Astrocyte (in vitro differentiated cells and primary cell): ENCODE results near the gene COBL. TPM values are rescaled to one million over a fixed set of nuclear protein-coding genes. Genes with fewer than 3 reads are reported as not detected.

Experiments used
- DNase-seq: peaks from one replicate; pipeline ENCODE4 v3.0.0-alpha.2; 2010; ENCODE audit warnings: low read depth
- FAIRE-seq: peaks from 2 replicates; lab custom pipeline; 2011; peaks lifted over from hg19 to GRCh38; lab: Jason Lieb, UNC
- H2AFZ ChIP-seq: 2 replicates; pipeline ENCODE4 v1.6.0; 2012; ENCODE audit warnings: low read depth, low read length, inconsistent platforms
- H3K27ac ChIP-seq: 2 replicates; pipeline ENCODE4 v1.5.1; 2011; ENCODE audit warnings: low read depth, low read length, inconsistent platforms
- H3K27me3 ChIP-seq: 2 replicates; pipeline ENCODE4 v1.6.0; 2011; ENCODE audit warnings: low read length, inconsistent platforms; ENCODE audit not compliant: insufficient read depth
- H3K36me3 ChIP-seq: 2 replicates; pipeline ENCODE4 v1.5.1; 2011; ENCODE audit warnings: low read length, inconsistent platforms; ENCODE audit not compliant: insufficient read depth
- H3K4me1 ChIP-seq: 2 replicates; pipeline ENCODE4 v1.5.1; 2011; ENCODE audit warnings: low read length, inconsistent platforms; ENCODE audit not compliant: insufficient read depth
- H3K4me2 ChIP-seq: 2 replicates; pipeline ENCODE4 v1.6.0; 2012; ENCODE audit warnings: low read length, inconsistent platforms
- H3K4me3 ChIP-seq: 2 replicates; pipeline ENCODE4 v1.5.1; 2011; ENCODE audit warnings: low read depth, mild to moderate bottlenecking, low read length, inconsistent platforms; ENCODE audit not compliant: insufficient read depth
- H3K79me2 ChIP-seq: 2 replicates; pipeline ENCODE4 v1.6.0; 2012; ENCODE audit warnings: mild to moderate bottlenecking, low read length, inconsistent platforms; ENCODE audit not compliant: insufficient read depth
- H3K9ac ChIP-seq: 2 replicates; pipeline ENCODE4 v1.6.0; 2012; ENCODE audit warnings: mild to moderate bottlenecking, low read length, inconsistent platforms
- H3K9me3 ChIP-seq: 2 replicates; pipeline ENCODE4 v1.5.1; 2012; ENCODE audit warnings: low read depth, mild to moderate bottlenecking, low read length, inconsistent platforms; ENCODE audit not compliant: insufficient read depth
- H4K20me1 ChIP-seq: 2 replicates; pipeline ENCODE4 v1.6.0; 2012; ENCODE audit warnings: low read length, inconsistent platforms; ENCODE audit not compliant: insufficient read depth
- H3K27ac Mint-ChIP-seq: one replicate; pipeline ENCODE4 v1.8.0; 2021; ENCODE audit warnings: mild to moderate bottlenecking, mixed read lengths; ENCODE audit not compliant: unreplicated experiment
- H3K27me3 Mint-ChIP-seq: one replicate; pipeline ENCODE4 v1.8.0; 2021; ENCODE audit warnings: low read depth, mixed read lengths; ENCODE audit not compliant: unreplicated experiment
- H3K36me3 Mint-ChIP-seq: one replicate; pipeline ENCODE4 v1.8.0; 2021; ENCODE audit warnings: low read depth, mixed read lengths; ENCODE audit not compliant: unreplicated experiment
- H3K4me1 Mint-ChIP-seq: one replicate; pipeline ENCODE4 v1.8.0; 2021; ENCODE audit warnings: low read depth, mixed read lengths; ENCODE audit not compliant: unreplicated experiment
- H3K4me3 Mint-ChIP-seq: one replicate; pipeline ENCODE4 v1.8.0; 2021; ENCODE audit warnings: mild to moderate bottlenecking, moderate library complexity, mixed read lengths; ENCODE audit not compliant: unreplicated experiment
- H3K9me3 Mint-ChIP-seq: one replicate; pipeline ENCODE4 v1.8.0; 2021; ENCODE audit warnings: mild to moderate bottlenecking, mixed read lengths; ENCODE audit not compliant: unreplicated experiment
- EZH2 ChIP-seq: IDR thresholded peaks from 2 replicates; pipeline ENCODE4 v1.6.1; 2012; ENCODE audit warnings: mild to moderate bottlenecking, low read length, inconsistent platforms; ENCODE audit not compliant: insufficient read depth
- total RNA-seq: library from RNA; stranded (reverse); gene quantifications from 2 replicates; pipeline ENCODE4 v1.2.1, GENCODE V29; 2021
- TF ChIP-seq, protein P1 (sequence below): IDR thresholded peaks from 2 replicates; pipeline ENCODE4 v1.5.1; 2011; ENCODE audit warnings: low read depth, mild to moderate bottlenecking, inconsistent platforms, low read length, moderate library complexity; ENCODE audit not compliant: insufficient read depth

The COBL gene
- total RNA-seq, 1 donor from 2014 or later = 6.4 TPM

- Histone ChIP-seq H3K27ac (no peak overlapping the region), H3K36me3 (no peaks in the 10 kb centered on the region), H3K9me3 (no peaks in the 10 kb centered on the region), H2AFZ (no peak overlapping the region), H3K4me2 (no peak overlapping the region), H3K4me3 (no peak overlapping the region), H3K9ac (no peak overlapping the region), H3K79me2 (no peaks in the 10 kb centered on the region), H4K20me1 (no peaks in the 10 kb centered on the region), H3K27me3 (peaks cover 10% of the 10 kb centered on the region), H3K4me1 (no peaks in the 10 kb centered on the region)
- H3K36me3 Mint-ChIP-seq = no peaks in the 10 kb centered on the region
- no peak for TF ChIP-seq EZH2
- TF ChIP-seq, protein P1, sequence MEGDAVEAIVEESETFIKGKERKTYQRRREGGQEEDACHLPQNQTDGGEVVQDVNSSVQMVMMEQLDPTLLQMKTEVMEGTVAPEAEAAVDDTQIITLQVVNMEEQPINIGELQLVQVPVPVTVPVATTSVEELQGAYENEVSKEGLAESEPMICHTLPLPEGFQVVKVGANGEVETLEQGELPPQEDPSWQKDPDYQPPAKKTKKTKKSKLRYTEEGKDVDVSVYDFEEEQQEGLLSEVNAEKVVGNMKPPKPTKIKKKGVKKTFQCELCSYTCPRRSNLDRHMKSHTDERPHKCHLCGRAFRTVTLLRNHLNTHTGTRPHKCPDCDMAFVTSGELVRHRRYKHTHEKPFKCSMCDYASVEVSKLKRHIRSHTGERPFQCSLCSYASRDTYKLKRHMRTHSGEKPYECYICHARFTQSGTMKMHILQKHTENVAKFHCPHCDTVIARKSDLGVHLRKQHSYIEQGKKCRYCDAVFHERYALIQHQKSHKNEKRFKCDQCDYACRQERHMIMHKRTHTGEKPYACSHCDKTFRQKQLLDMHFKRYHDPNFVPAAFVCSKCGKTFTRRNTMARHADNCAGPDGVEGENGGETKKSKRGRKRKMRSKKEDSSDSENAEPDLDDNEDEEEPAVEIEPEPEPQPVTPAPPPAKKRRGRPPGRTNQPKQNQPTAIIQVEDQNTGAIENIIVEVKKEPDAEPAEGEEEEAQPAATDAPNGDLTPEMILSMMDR = no peak
- H3K27ac Mint-ChIP-seq = no peak overlapping the region
- H3K9me3 Mint-ChIP-seq = peaks cover 2% of the 10 kb centered on the region
- FAIRE-seq = no peak
- no peaks in the 10 kb centered on the region for H3K27me3 Mint-ChIP-seq
- peaks cover 2% of the 10 kb centered on the region for H3K4me1 Mint-ChIP-seq
- no peak overlapping the region for H3K4me3 Mint-ChIP-seq
- no peak for DNase-seq
Measured at GRCh38 chr7:51158211-51158610, 158.4 kb downstream of the COBL start.

GRCh38 chr7:51154201-51154600, 162.4 kb downstream of the COBL start:
- peaks cover 4% of the 10 kb centered on the region for H3K9me3 Mint-ChIP-seq
- H3K27me3 Mint-ChIP-seq = no peaks in the 10 kb centered on the region
- no peak for DNase-seq
- Histone ChIP-seq H3K79me2 (no peaks in the 10 kb centered on the region), H4K20me1 (no peaks in the 10 kb centered on the region), H3K4me2 (no peak overlapping the region), H3K9me3 (no peaks in the 10 kb centered on the region), H3K4me3 (no peak overlapping the region), H3K27ac (no peak overlapping the region), H3K9ac (no peak overlapping the region), H3K4me1 (no peaks in the 10 kb centered on the region), H3K27me3 (peaks cover 13% of the 10 kb centered on the region), H2AFZ (no peak overlapping the region), H3K36me3 (no peaks in the 10 kb centered on the region)
- peaks cover 5% of the 10 kb centered on the region for H3K4me1 Mint-ChIP-seq
- FAIRE-seq = no peak
- H3K4me3 Mint-ChIP-seq = no peak overlapping the region
- no peak overlapping the region for H3K27ac Mint-ChIP-seq
- H3K36me3 Mint-ChIP-seq = peaks cover 4% of the 10 kb centered on the region
- no peak for TF ChIP-seq EZH2
- TF ChIP-seq, protein P1 = no peak

GRCh38 chr7:51152706-51153200, 163.9 kb downstream of the COBL start:
- no peaks in the 10 kb centered on the region for H3K27me3 Mint-ChIP-seq
- H3K27me3 ChIP-seq = peaks cover 11% of the 10 kb centered on the region
- FAIRE-seq (no peak), DNase-seq (no peak)
- no peak for TF ChIP-seq EZH2
- TF ChIP-seq, protein P1 = no peak
- H3K9me3 Mint-ChIP-seq = peaks cover 13% of the 10 kb centered on the region
- H3K4me1 ChIP-seq = no peaks in the 10 kb centered on the region
- no peak overlapping the region for H3K4me3 Mint-ChIP-seq
- H3K79me2 ChIP-seq = no peaks in the 10 kb centered on the region
- H3K9me3 ChIP-seq = peaks cover 5% of the 10 kb centered on the region
- no peak overlapping the region for H3K4me3 ChIP-seq
- no peak overlapping the region for H2AFZ ChIP-seq
- no peak overlapping the region for H3K9ac ChIP-seq
- no peak overlapping the region for H3K27ac Mint-ChIP-seq
- no peak overlapping the region for H3K4me2 ChIP-seq
- H3K36me3 ChIP-seq = no peaks in the 10 kb centered on the region
- no peaks in the 10 kb centered on the region for H4K20me1 ChIP-seq
- peaks cover 5% of the 10 kb centered on the region for H3K4me1 Mint-ChIP-seq
- no peak overlapping the region for H3K27ac ChIP-seq
- H3K36me3 Mint-ChIP-seq = peaks cover 5% of the 10 kb centered on the region
